Activated CD4-positive, CD25-positive, alpha-beta regulatory T cell treated with anti-CD3 and anti-CD28 coated beads, Interleukin-2, amount 50 U/mL, for 24 hours (primary cell): ENCODE results near the gene OLFML1.
A peak's percentile ranks its signal among the peaks of the same experiment; 100 is the strongest.

Experiments used
- ATAC-seq, 2 donors: fragments of 150-1000 bp; cut with Tn5 transposase; one replicate each; pipeline ENCODE4 v1.10.0; 2021; ENCODE audit warnings: mild to moderate bottlenecking in 1 of 2, moderate library complexity in 1 of 2

OLFML1 gene

DNA sequence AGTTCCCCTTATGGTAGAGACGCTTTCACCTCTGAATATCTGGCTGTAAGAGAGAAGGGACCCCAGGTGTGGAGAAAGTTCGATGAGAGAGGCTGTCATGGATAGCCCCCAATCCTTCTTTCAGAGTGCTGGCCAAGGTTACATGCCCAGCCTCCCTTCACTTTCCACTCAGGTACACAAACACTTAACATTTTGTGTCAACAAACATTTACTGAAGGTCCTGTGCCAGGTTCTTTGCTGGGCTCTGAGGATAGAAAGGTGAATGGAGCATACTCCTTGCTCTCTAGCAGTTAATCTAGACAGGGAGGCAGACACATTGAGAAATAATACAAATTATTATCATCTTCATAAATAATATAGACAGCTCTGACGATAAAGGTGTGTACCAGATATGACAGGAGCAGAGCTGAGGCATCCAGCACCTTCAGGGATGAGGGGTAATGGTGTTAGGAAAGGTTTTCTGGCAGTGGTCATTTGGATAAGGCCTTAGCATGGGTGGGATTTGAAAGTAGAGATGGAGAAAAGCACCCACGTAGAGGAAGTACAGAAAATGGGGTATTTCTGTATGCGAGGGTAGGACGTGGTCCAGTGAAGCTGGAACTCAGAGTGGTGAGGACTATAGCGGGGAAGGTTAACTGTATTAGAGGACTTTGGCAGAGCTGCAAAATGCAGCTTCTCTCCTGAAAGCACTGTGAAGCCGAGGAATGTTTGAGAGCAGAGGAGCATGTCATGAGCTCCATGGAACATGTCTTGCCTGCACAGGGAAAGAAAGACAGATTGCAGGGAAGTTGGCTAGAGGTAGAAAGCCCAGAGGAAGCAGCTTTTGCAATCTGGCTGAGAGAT is 48.1 kb downstream of the OLFML1 start:
- ATAC-seq, result no peak

DNA sequence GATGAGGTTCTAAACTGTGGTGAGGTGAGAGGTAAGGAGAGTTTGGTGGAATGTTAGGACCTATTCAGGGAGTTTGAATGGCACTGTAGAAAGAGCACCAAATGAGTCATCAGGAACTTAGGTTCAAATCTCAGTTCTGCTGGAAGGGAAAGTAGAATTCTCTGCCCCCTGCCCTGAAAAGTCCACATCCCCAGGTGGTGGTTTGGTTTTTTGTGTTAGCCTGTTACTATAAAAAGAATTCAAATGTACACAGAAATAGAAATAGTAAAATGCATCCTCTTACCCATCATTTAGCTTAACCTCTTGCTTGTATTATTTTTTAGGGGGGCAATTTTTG is 48.7 kb downstream of the OLFML1 start:
- no peak for ATAC-seq

DNA sequence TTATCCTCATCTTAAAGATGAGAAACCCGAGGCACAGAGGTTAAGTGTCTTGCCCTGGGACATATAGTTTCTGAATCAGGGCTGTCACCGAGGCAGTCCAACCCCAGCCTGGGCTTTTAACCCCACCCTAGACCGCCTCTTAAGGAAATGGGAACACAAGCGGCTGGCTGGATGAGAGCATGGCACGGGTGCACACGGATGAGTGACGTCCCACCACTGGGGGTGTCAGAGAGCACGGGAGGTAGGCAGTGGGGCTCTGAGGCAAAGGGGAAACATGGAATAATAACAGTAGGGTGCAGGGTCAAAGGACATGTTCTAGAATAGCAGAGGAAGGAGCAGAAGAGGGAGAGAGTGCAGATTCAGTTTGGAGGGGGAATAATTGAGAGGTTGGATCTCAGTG is 50.8 kb downstream of the OLFML1 start:
- ATAC-seq, result no peak

DNA sequence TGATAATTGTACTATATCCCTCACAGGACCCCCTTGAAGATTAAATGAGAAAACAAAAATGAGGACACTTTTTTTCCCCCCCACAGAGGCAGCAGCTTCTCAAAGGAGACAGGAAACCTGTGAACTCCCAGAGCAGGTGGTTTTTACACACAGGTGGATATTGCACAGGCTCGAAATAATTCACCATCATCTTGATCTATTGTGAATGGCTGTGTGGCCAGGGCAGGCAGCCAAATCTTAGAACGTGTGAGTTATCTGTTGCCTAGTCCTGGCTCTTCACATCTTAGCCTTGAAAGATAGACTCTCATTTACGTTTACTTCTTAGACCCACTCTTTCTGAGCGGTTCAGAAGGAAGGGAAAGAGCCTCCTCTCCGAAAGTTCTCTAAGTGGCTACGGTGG is 52.0 kb downstream of the OLFML1 start:
- no peak for ATAC-seq

DNA sequence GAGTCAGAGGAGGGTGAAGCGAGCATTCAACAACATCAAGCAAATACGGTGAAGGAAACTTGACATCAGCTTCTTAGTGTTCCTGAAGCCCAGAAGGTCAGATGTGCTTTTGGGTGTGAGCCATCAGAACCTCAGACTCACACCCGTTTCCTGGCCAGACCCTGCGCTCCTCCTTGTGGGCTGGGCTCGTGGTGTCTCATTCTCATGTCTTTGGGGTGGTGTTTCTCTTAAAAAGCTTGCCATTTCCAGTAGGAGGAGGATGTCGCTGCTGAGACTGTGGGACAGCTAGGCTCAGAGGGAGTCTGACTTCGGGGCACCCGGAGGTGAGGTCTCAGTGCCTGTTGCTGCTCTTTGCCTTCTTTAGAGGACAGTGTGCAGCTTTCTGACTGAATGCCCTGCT is 52.7 kb downstream of the OLFML1 start:
- no peak for ATAC-seq

DNA sequence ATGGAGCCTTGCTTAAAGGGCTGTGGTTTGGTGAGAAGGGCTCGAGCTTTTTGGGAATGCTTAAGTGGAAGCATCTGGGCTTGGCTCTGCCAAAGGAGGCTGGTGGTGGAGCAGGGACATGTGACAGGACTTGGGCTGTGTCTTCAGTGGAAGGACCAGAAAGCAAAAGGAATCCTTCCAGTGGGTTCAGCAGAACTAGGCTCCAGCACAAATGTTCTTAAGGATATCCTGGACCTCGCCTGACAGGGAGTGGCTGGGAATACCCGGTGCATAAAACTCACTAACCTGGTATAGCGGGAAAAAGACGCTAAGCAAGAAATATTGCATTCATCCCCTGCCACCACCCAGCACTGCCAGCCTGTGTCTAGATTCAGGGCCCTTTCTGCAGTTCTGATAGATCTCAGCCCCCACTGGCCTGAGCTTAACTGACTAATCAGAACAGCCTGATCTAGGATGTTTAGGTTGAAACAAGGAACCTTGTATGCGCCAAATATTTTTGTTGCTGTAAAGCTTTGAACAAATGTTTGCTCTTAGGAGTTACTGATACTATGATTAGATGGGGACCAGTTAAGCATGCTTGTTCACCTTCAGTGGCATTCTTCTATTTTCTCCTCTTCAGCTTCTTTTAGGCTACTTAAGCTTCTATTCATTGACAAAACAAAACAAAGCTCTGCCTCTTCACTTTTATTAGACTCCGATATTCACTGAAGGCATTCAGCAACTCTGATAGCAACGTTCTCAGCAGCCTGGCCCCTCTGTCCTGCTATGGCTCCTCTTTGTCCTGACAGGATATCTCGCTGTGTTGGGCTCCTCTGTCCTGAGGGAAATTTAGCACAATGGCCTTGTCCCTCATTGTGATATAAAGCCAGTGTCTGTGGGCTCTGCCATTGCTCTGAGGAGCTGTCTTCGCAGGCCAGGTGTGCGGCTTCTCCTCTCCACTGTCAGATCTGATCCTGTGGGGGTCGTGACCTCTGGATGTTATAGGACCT is 53.5 kb downstream of the OLFML1 start:
- no peak for ATAC-seq

DNA sequence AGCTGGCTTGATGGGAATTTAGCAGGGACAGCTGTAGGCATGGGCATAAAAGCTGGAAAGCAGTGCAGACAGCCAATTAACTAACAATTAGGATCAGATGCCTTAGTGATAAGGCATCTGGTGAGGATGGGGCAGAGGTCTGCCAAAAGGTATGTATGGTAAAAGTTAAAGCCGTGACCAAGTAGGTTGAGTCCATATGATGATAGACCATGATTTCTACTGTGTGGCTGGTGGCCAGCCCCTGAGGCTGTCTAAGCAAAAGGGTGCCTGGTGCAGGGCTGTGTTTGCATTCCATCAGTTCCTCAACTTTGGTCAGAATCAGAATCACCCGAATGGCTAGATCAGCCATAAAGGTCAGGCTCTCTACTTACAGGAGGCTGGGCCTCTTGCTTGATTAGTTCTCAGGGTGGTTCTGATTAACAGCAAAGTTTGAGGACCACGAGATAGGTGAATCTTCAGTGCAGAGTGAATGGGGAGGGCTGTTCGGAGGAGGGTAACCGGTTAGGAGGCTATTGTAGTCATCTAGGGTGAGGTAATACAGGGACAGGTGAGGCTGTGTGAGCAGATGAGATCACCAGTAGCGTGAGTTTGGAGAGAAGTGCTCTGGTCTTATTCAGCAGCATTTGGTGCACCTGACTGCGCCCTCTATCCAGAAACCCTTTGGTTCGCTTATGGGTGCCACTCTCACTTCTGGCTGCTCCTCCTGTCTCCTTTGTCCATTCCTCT is 55.7 kb downstream of the OLFML1 start:
- no peak for ATAC-seq

DNA sequence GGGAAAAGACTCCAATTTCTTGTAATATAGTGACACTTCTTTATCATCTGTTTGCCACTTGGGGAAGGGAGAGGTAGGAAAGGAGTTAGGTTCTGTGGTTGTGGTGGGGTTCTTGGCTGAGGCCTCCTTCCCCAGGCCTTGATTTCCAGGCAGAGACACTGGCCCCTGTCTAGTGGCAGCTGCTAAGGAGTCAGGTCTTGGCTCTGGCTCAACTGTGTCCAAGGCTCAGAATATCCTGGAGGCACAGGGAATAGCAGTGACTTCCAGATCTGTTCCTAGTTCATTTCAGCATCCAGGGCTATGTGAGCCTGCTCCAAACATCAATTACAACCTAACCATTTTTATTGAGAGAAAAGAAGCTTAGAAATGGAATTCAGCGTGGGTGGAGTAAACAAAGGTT is 58.0 kb downstream of the OLFML1 start:
- ATAC-seq, result no peak

DNA sequence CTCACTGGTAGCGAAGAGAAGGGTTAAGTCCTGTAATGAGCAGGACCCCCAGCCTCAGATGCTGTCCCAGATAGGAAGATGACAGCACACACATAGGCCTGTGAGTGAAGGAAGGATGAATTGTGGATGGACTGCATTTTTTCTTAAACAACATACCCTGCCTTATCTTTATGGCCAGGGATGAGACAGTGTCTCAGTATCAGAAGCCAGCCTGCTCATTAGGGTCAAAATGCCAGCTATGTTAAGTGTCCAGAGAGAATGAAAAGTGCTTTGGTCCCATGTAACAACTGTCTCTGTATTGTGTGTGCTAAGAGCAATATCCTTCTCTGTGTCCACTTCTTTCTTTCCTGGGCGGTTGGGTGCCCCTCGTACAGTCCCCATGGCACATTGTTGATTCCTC is 58.7 kb downstream of the OLFML1 start:
- ATAC-seq, result no peak

DNA sequence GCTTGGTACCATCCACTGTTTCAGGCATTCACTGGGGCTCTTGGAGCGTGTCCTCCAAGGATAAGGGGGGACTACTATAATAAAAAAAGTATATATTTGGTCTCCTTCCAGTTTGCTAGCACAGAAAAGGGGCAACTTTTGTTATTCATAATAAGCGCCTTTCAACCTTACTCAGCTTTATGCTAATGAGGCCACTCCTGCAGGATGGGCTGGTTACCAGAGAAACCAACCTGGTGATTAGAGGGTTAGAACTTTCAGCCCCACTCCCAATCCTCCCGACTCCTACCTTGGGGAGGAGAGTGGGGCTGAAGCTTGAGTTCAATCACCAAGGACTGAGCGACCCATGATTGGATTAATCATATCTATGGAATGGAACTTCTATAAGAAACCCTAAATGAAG is 60.3 kb downstream of the OLFML1 start:
- ATAC-seq, result no peak

DNA sequence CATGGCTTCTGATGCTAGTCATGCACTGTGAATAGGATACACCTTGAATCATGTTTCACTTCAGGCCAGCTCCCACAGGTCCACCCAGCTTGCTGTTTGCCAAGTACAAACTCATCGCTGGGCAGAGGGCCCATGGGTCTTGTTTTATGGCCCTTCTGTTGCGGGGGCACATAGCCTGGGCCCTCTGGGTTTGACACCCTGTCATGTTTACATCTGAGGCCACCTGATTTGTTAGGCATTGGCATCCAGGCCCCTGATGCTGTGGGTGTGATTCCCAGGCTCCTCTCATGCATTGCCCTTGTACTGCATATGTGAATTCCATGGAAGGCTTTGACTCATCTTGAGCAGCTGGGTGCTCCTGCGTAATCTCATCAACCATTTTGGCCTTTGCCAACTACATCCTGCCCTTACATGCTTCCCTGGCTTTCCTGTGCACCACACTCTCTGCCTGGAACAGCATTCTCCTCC is 61.1 kb downstream of the OLFML1 start:
- no peak for ATAC-seq

DNA sequence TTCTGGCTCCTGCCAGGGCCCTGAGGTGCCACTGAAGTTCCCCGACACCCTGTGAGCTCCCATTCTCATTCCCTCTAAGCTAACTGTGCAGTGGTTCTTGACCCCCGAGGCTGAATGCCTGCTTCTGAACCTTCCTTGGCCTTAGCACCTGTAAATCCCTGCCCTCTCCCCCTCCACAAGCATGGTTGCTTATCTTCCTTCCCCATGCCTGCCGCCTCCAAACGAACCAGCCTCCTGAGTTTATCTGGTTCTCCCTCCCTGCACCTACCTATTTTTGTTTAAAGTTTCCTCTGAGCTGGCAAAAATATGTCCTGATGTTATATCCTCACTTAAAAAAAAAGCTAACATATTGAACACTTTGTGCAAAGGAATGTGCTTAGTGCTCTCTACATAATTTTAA is 62.4 kb downstream of the OLFML1 start:
- no peak for ATAC-seq

DNA sequence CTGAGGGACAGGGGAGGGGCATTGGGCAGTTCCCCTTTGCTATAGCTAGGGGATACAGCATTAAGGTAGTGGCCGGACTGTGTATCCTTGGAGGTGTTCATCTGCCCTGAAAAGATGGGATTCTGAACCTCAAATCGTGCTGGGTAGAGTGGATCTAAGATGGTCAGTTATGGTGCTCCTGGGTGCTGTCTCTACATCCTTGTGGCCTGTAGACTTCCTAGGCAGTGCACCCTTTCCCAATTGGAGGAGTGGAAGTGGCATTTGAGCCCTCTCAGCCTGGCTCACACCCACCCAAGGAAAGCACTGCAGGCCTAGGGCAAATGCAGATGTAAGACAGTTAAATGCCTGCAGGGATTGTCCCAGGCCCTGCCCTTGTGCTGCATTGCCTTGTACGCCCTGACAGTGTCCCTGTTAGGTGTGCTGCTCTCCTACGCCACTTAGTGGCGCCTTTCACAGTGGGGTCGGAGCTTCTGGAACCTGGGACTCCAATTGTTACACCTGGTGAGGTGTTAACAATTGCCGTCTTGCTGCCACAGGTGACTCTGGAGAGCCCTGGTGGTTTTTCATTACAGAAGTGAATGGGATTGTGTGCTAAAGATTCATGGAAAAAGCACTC is 63.5 kb downstream of the OLFML1 start:
- ATAC-seq, result peak in 1 of 2 donors; percentile 38

DNA sequence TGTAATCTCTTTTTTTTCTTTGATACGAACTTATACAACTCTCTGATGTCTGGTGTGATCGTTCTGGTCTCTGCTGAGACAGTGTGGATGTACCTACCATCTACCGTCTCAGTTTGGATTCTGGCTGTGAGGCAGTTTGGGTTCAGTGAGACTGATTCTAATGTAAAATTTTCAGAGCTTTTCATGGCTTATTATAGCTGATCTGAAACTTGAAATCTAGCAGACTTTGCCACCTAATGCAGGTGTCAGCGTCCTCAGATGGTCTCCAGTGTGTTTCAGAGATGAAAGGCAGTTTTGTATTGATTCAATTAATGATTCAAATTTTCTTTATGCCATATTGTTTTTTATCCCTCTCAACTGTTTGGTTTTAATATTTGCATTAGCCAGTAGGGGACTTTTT is 64.4 kb downstream of the OLFML1 start:
- ATAC-seq, result no peak

DNA sequence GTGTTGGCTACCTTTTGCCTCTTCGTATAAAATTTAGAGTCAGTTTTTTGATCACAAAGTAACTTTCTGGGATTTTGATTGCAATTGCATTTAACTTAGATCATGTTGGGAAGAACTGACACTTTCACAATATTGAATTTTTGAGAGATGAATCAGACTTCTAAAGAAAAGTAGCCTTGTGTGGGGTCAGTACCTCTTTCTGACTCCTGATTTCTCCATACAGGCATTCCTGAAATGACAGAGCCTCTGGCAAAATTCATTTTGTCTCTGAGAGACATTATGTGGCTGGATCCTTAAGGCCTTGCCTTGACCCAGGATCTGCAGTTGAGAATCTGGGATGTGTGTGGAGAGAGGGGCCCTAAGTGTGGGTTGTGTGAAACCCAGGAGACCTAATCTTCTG is 66.3 kb downstream of the OLFML1 start:
- ATAC-seq, result no peak

DNA sequence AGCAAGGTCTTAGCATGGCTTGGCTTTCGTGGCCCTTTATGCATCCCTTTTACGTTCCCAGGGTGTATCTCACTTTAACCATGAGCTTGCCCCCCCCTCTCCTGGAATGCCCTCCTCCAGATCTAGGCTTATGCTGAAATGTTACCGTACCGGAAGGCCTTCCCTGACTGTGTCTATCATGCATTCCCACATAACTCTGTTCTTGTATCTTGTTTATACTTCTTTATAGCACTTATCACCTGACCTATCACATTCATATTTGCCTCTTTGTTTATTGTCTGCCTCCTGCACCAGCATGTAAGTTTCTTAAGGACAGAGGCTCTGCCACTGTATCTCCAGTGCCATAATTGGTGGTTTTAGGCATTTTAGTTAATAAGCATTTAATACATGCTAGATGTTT is 67.4 kb downstream of the OLFML1 start:
- no peak for ATAC-seq

DNA sequence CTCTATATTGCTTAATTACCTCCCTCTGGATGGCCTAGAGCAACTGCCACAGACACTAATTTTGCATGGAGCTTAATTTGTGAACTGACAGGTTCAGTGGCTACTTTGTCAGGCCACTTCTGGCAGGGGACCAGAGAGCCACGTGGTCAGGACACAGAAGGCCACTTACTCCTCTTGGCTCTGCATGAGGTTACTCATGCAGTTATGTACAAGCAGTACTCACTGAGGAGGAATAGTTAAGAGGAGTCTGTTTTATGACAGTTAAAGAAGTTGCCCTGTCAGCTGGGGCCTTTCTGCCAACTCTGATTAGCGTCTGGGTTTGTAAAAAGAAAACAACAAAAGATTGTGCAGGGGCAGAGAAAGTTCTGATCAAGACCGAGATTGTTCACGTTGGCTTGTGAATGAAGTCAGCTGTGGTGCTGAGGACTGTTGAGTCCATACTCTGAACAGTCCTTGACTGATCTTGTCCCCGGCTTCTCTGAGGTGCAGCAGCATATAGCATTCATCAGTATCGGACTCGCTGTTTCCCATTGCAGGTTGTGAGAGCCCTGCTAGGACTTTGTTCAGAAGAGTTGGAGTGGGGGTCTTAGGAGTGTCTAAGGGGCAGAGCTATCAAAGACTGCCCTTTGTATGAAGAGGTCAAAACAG is 69.9 kb downstream of the OLFML1 start:
- ATAC-seq, result no peak

DNA sequence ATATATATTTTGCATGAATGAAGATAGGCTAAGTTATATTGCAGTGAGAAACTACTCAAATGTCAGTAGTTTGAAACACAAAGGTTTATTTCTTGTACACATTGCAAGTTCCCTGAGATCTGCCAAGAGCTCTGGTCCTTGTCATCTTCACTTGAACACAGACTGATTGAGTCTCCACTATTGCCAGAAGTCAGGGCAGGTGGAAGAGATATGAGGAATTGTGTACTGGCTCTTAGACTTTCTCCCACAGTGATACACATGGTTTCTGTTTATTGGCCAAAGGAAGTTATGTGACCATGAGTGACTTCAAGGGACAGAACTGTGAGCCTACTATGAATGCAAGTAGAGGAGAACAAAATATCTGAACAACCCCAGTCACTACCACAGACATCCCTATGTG is 72.7 kb downstream of the OLFML1 start:
- ATAC-seq, result no peak

DNA sequence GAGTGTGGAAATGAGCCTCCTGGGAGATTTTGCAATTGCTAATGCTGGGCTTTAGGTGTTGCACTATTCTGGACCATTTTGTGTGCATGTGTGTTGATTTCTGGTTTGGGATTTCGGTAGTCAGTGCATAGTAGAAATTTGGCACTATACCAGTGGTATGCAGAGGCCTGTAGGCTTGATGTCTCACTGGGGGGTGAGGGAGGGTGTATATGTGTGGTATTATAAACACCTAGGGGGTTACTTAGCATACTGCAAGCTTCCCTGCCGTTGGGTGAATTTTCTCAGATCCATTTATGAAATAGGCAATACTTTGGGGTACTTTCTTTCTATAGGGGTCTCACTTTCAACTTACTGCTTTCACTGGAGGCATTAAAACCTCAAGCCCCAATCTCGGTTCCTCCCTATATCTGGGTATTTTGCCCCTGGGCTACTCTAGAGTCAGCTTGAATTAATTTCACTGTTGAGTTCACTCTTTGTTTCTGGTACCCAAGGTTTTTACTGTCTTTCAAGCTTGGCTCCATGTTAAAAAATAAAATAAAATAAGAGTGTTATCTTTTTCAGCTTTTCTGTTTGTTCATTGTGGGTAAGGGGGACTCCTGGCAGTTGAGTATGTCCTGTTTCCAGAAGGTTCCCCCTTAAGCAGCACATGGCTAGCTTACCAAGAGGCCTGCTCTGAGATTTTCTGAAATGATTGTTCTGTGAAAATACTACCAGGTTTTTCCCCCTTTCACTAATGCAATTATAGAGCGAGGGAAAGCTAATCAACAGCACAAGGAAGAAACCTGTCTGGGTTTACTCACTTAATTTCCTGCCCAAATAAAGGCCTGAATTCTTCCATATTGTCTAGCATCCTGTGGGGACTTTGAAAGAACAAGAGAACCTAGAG is 74.3 kb downstream of the OLFML1 start:
- no peak for ATAC-seq
